NCI-H2107 (cell line): ENCODE data around the gene CADM4.
"Not testable (repeated sequence)": the region's sequence is repeated elsewhere in the genome, so short reads cannot be mapped to it uniquely, and the experiment has no call there.

Source experiments
- DNase-seq: peaks from one replicate; lab custom pipeline; 2025; lab: John Stamatoyannopoulos, UW

The CADM4 gene

DNA sequence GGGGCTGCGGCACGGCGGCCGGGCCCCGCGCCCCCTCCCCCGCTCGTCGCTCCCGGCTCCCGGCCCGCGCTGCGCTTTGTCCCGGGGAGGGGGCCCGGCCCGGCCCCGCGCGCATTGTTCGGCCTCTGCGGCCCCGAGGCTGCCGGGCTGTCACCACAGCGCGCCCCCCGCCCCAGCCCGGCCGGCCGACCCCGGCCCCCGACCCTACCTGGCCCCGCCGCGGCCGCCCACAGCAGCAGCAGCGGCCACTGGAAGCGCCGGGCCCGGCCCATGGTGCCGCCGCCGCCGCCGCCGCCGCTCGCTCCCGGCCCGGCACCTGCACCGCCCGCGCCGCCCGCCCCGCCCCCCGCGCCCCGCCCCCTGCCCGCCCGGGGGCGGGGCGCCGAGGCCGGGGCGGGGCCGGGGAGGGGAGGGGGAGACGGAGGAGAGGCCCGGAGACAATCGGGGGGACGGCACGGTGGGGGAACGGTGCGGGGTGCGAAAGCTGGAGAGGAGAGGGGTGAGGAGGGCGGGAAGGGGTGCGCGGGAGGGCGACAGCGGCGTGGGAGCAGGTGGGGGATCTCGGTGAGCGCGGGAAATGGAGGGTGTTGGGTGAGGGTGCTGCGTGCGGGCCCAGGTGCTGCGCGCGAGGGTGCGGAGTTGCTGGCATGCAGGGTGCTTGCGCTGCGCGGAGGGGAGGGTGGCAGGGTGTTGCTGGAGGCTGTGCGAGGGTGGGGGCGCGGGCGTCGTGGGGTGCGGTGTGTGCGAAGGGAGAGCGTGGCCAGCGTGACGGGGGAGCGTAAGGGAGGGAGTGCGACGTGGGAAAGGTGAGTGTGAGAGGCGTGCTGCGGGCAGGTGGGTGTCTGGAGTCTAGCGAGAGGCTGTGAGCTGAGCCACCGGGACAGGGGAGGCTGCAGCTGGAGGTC lies at the start of gene CADM4:
CADM4 (minus strand) TSS at position 332 of the 905 bp plus-strand sequence; CDS start at position 272, 60 bp downstream.
- no peak for DNase-seq

DNA sequence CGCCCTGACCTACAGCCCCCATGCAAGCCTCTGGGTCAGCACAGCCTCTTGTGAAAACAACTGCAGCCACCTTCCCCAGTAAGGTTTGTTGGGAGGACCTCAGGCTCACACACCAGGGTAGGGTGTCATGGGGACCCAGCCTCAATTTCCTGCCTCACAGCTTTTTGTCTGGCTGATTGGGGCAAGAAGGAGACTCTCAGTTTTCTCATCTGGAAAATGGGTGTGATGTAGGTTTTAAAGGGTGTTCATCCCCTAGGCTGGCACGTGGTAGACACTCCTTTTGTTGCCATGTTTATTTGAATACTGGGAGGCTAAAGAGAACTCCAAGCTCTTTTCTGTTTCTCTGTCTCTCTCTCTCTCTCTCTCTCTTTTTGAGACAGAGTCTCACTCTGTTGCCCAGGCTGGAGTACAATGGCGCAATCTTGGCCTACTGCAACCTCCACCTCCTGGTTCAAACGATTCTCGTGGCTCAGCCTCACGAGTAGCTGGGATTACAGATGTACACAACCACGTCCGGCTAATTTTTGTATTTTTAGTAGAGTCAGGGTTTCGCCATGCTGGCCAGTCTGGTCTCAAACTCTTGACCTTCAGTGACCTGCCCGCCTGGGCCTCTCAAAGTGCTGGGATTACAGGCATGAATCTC lies 48.5 kb upstream of the CADM4 start:
- DNase-seq = no peak

- DNase-seq = no peak
Measured at GRCh38 chr19:43687660-43687997, 48.0 kb upstream of the CADM4 start.

DNA sequence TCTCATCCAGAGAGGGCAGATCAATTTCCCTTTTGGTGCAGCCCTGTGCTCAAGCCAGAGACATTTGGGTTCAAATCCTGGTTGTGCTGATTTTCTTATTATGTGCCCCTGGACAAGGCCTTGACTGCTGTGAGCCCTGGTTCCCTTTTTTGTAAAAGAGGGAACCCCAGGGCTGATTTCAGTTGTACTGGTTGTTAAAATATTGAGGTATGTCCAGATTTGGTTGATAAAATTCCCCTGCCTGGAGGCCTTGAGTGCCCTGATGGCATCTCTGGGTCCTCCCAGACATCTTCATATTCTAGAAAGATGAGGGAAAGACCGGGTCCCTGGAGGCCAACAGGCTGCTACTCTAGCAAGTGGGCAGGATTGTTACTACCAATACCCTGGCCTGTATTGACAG lies 44.7 kb upstream of the CADM4 start:
- DNase-seq = no peak

DNA sequence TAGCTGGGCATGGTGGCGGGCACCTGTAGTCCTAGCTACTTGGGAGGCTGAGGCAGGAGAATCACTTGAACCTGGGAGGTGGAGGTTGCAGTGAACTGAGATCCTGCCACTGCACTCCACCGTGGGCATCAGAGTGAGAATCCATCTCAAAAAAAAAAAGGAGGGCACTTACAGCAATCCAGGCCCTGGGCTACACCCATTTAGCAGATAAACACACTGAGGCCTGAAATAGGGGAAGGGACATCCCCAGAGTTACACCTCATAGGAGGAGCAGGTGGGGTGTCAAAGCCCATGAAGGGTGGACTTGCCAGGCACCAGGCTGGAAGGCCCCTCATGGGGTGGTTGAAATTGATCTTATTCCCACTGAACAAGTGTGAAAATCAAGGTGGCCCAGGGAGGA lies 44.3 kb upstream of the CADM4 start:
- DNase-seq = no peak

GRCh38 chr19:43682824-43683661 lies 43.4 kb upstream of the CADM4 start:
- DNase-seq = no peak

DNA sequence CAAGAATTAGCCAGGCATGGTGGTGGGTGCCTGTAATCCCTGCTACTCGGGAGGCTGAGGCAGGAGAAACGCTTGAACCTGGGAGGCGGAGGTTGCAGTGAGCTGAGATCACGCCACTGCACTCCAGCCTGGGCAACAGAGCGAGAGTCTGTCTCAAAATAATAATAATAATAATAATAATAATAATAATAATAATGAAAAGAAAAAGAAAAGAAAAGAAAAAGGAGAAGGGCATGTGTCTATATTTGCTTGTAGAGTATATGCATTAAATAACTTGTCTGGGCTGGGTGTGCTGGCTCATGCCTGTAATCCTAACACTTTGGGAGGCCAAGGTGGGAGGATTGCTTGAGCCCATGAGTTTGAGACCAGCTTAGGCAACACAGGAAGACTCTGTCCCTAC lies 42.6 kb upstream of the CADM4 start:
- not testable (repeated sequence) for DNase-seq

DNA sequence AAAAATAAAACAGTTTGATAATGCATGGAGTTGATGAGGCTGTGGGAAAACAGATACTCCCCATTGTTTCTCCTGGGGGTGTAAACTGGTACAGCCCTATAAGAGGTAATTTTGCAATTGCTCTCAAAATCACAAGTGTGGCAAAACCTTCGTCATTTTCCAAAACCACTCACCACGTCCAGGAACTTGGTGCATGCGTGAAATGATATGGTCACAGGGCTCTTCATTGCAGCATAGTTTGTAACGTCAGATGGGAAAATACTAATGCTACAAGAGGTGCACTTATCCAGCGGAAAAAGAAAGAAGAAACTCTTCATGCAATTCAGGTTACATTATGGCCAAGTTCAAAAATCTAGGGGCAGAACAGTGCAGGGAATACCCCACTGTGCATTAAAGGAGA lies 42.2 kb upstream of the CADM4 start:
- no peak for DNase-seq

- DNase-seq = no peak
Measured at GRCh38 chr19:43678512-43679261, 39.0 kb upstream of the CADM4 start.

- DNase-seq = no peak
Measured at GRCh38 chr19:43675906-43676305, 36.3 kb upstream of the CADM4 start.

- DNase-seq = no peak
Measured at GRCh38 chr19:43675269-43675879, 35.7 kb upstream of the CADM4 start.

- DNase-seq = no peak
Measured at GRCh38 chr19:43674596-43674995, 34.9 kb upstream of the CADM4 start.

- DNase-seq = no peak
Measured at GRCh38 chr19:43674183-43674582, 34.5 kb upstream of the CADM4 start.

- no peak for DNase-seq
Measured at GRCh38 chr19:43673637-43674036, 34.0 kb upstream of the CADM4 start.

GRCh38 chr19:43672061-43672679 lies 32.5 kb upstream of the CADM4 start:
- no peak for DNase-seq

GRCh38 chr19:43668406-43669109 lies 28.9 kb upstream of the CADM4 start:
- peak; percentile 98 for DNase-seq

DNA sequence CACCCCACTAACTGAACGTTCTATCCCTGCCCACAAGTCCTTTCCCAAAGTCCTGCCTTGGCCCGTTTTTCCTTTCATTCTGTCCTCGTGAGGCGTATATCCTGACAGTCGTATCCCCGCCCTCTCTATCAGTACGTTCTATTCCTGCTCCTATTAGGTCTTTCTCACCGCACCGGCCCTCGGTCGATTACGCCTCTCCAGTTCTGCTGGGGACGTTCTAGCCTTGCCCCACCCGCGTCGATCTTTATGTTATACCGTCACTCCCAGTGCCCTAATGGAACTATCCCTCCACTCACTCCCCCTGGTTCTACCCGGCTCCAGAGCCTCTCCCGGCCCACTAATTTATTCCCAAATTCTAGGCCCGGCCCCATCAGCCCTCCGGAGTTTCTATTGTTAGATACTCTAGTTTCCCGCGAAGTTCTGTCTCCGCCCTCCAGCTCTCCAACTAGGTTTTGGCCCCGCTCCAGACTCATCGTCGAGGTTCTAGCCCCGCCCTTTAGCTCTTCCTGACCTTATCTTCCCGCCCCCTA lies 28.3 kb upstream of the CADM4 start:
- DNase-seq = no peak

DNA sequence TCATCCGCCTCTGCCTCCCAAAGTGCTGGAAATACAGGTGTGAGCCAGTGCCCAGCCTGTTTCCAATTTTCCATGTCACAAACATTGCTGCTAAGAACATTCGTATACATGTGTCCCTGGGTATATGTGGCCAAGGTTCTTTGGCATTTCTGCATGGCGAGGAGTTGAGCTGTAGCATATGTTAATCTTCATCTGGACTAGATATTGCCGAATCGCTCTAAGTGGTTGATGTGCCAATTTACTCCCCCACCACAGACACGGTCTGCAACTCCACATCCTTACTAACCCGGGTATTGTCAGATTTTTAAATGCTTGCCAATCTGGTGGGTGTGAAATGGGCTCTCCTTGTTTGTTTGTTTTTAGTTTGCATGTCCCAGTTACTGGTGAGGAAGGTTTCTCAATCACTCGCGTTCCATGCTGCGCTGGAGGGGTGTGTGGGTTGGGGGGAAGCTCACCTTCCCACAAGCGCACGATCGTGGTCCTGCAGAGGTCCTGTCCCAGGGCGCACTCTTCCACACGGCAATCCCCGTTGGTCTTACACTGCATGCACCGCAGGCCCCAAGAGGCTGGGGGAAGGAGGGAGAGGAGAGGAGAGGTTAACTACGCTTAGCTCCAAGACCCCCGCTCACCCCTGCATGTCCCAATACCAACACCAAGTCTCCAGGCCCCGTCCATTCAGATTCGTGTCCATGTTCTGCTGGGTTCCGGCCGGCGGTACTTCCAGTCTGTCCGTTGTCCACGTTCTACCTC lies 27.7 kb upstream of the CADM4 start:
- DNase-seq = no peak

DNA sequence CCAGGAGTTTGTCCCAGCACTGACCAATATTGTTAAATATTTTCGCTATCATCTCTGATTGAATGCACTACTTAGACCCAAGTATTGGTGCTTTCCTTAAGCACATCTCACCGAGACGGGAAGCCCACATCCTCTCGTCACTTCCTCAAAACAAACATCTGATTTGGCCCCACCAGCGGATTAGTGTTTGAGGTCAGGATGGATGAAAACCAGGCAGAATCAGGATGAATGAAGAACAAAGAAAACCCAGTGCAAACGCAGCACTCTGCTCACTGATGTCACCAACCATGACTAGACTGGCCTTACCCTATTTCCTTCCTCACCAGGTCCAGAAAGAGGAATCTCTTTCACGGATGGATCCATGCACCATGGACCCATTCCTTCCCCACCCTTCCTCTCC lies 24.4 kb upstream of the CADM4 start:
- no peak for DNase-seq
